Eye (tissue), 1 donor: ENCODE results near the gene SRXN1.

Experiments used
- DNase-seq: peaks from one replicate; pipeline ENCODE4 v3.0.0-alpha.2; 2015

Gene SRXN1

DNA sequence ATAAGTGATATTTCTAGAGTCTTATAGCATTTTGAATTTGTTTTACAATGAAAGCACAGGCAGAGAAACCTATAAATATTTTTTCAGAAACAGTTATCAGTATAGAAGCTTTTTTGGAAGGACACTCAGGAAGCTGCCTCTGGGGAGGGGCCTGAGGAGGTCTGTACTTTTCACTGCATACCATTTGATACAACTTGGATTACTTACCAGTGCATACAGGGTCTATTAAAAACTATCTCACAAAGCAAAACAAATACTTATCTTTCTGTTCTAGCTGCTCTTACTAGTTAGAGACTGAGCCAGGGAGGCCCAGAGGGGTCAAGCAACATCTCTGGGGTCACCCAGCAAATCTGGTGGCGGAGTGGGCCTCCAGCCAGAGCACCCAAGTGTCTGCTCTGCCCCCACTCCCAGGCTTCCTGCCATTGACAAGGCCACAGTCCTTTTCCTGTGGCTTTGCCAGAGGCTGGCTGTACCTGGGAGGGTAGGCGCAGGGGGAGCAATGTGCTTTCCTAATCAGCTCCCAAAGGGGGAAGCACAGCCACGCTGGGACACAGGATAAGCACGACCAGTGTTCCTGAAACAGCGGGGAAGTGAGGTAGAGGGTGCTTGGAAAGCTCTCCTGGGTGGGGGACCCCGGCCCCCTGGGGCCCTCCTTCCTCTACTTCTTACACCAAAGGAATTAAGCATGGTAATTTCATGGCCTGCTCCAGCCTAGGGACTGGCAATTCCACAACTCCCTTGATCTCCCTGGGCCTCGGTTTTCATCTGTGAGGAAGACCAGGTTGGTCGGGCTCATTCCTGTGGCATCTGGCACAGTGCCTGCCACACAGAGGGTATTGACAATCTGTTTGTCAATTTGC is 50.7 kb downstream of the SRXN1 start:
- no peak for DNase-seq

DNA sequence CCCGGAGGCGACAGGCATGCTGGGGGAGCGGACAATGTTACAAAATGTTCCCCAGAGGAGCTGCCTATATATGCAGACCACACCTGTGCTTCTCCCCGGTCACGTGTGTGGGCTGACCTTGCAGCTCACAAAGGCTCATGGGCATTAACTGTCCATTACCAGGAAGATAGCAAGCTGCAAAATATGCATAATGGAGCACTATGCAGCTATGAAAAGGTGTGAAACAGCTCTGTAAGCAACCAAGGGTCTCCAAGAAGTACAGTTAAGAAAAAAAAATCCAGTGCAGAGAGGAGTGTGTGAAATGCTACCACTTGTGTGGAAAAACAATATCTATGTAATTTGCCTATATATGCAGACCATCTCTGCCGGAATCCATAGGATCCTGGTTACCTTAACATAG is 52.3 kb downstream of the SRXN1 start:
- DNase-seq, result no peak

DNA sequence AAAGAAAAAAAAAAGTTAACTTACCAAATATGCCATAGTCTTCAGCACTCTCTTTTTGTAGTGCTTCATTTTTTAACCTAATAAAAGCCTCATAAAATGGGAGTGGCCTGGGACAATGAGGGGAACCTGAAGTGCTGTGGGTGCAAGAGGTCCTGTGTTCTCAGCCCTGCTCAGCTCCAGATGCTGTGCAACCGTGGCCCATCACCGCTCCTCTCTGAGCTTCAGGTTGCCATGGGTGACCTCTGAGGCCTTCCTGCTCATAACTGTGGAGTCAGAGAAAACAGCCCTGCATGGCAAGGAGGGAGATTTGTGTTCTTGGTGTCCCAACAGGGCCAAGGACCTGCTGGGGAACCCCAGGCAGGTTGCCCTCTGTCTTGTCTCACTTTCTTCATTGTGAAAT is 52.9 kb downstream of the SRXN1 start:
- no peak for DNase-seq

GRCh38 chr20:598133-598850 is 54.7 kb downstream of the SRXN1 start:
- DNase-seq, result no peak

- no peak for DNase-seq
These were observed 55.4 kb downstream of the SRXN1 start for GRCh38 chr20:597560-597959.
